Measurements from ENCODE around the gene BLOC1S4. TPM values are rescaled to one million over a fixed set of nuclear protein-coding genes. Genes with fewer than 3 reads are reported as not detected.

Gene BLOC1S4
- total and polyA plus RNA-seq, 2 experiments from 2014 or later, result 22.7 to 27.3 TPM

DNA sequence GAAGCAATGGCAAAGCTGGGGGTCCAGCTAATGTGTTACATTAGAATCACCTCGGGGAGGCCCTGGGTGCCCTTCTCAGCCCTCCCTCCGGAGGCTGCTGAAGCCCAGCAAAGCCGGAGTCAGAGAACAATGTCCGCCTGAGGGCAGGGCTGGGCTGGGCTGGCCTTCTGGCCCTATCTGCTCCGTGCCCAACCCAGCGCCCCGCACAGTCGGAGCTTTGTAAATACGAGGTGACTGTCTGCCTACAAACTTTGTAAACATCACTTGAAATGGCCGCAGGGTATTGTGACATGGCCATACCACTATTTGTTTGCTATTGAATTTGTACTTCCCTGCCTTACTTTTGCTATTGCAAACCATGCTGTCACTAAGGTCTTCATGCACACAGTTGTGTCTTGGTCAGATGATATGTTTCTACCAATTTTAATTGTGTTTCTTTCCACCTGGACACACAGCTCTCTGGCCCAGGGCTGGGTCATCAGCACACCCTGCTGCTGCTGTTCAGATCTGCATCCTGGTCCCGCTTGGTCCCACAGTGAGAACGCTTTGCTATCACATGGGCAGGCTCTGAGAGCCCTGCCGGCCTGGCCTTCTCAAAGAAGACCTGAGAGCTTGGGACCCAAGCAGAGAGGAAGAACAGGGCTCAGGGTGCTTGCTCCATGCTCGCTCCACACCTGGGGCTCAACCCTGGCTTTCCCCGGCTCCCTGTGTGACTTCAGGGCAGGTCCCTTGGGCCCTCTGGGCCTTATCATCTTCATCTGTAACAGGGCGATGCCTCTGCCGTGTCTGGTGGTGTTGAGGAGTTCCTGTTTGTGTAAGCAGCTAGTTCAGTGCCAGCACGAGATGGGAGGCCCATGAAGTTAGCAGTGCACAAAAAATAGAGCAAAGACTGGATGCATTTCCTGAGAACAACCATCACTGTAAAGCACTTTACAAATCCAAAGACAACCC, 20.0 kb upstream of the BLOC1S4 start:
- DNase-seq, result no peak
- Histone ChIP-seq H3K27ac (no peak overlapping the region), H3K9ac (no peak overlapping the region), H2AFZ (no peak overlapping the region), H3F3A (ENCODE audit: insufficient read depth) (peaks cover 5% of the 10 kb centered on the region; the same call in 1 of the 2 replicates), H3K9me3 (ENCODE audit: low read depth) (no peaks in the 10 kb centered on the region), H3K79me2 (ENCODE audit: insufficient read depth) (0 out of 2 replicates have a peak, but pooled peaks cover 14% of the 10 kb centered on the region), H3K4me2 (ENCODE audit: unreplicated experiment) (no peak overlapping the region), H3K4me1 (ENCODE audit: insufficient read depth) (0 out of 2 replicates have a peak, but pooled peaks cover 7% of the 10 kb centered on the region), H4K20me1 (ENCODE audit: insufficient read depth) (no peaks in the 10 kb centered on the region), H3K36me3 (ENCODE audit: low read depth) (peaks cover 5% of the 10 kb centered on the region; the same call in 1 of the 2 replicates), H3K4me3 (no peak overlapping the region), H3K9me2 (ENCODE audit: insufficient read depth) (no peaks in the 10 kb centered on the region), H3K27me3 (replicated peaks; ENCODE audit: insufficient read depth) (no peaks in the 10 kb centered on the region)
- in situ Hi-C loops (cut with MboI), result no loop called here
- 86 to 89% methylated on average over 18 of the region's 18 CpGs for WGBS, 2 experiments (ENCODE audit: low coverage in 1 of 2, low lambda C conversion rate in 2 of 2, missing lambda C conversion rate in 2 of 2)
- TF ChIP-seq EZH2phosphoT487 (IDR thresholded peaks at IDR 0.05; ENCODE audit: insufficient read depth, low read depth) (no peak), EZH2 (IDR thresholded peaks at IDR 0.05; ENCODE audit: insufficient read depth, poor library complexity, severe bottlenecking) (no peak)

DNA sequence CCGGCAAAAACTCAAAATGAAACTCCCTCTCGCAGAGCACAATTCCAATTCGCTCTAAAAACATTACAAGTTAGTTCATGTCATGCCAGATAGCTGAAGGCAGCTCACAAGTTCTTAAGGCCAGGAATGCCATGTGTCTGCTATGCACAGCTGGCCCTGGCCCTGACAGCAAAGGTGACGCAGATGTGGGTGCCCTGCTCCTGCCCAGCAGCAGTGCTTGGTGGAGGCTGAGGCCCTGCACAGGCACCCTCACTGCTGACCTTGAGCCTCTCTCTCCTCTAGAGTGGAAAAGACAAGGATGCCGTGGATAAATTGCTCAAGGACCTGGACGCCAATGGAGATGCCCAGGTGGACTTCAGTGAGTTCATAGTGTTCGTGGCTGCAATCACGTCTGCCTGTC, 19.4 kb upstream of the BLOC1S4 start:
- Histone ChIP-seq H4K20me1 (ENCODE audit: insufficient read depth) (no peaks in the 10 kb centered on the region), H3K9me2 (ENCODE audit: insufficient read depth) (no peaks in the 10 kb centered on the region), H3K27me3 (replicated peaks; ENCODE audit: insufficient read depth) (no peaks in the 10 kb centered on the region), H3K36me3 (ENCODE audit: low read depth) (peaks cover 5% of the 10 kb centered on the region; the same call in 1 of the 2 replicates), H3K79me2 (ENCODE audit: insufficient read depth) (peaks cover 19% of the 10 kb centered on the region; the same call in 1 of the 2 replicates), H2AFZ (no peak overlapping the region), H3K27ac (no peak overlapping the region), H3K9ac (no peak overlapping the region), H3K4me1 (ENCODE audit: insufficient read depth) (0 out of 2 replicates have a peak, but pooled peaks cover 7% of the 10 kb centered on the region), H3K4me3 (no peak overlapping the region), H3F3A (ENCODE audit: insufficient read depth) (peaks cover 5% of the 10 kb centered on the region; the same call in 1 of the 2 replicates), H3K4me2 (ENCODE audit: unreplicated experiment) (no peak overlapping the region), H3K9me3 (ENCODE audit: low read depth) (no peaks in the 10 kb centered on the region)
- no peak for DNase-seq
- in situ Hi-C loops (cut with MboI), result no loop called here
- WGBS, 2 experiments (ENCODE audit: low coverage in 1 of 2, low lambda C conversion rate in 2 of 2, missing lambda C conversion rate in 2 of 2), result 68 to 70% methylated on average over 8 of the region's 8 CpGs
- no peak for TF ChIP-seq EZH2phosphoT487 (IDR thresholded peaks at IDR 0.05; ENCODE audit: insufficient read depth, low read depth)
- no peak for TF ChIP-seq EZH2 (IDR thresholded peaks at IDR 0.05; ENCODE audit: insufficient read depth, poor library complexity, severe bottlenecking)

DNA sequence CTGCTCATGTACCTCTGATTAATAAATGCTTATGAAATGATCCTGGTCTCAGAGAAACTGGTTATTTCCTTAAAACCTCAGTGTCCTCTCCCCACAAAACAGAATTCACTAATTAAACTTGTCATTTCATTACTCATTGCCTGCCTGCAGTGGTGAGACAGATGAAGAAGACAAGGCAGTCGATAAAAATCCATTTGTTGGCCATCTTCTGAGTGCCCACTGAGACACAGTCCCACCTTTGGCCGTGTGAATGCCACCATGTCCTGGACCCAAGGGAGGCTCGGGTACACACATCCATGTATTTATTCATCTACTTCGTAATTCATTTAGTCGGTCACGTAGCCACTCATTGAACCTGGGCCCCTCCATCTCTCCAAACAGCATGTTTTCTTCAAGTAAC, 18.8 kb upstream of the BLOC1S4 start:
- H3K27me3 ChIP-seq (replicated peaks; ENCODE audit: insufficient read depth), result no peaks in the 10 kb centered on the region
- no peaks in the 10 kb centered on the region for H3K9me3 ChIP-seq (ENCODE audit: low read depth)
- peaks cover 24% of the 10 kb centered on the region; the same call in 1 of the 2 replicates for H3K79me2 ChIP-seq (ENCODE audit: insufficient read depth)
- H4K20me1 ChIP-seq (ENCODE audit: insufficient read depth), result no peaks in the 10 kb centered on the region
- no peak overlapping the region for H3K4me2 ChIP-seq (ENCODE audit: unreplicated experiment)
- in situ Hi-C loops (cut with MboI), result no loop called here
- no peak overlapping the region for H3K9ac ChIP-seq
- H3K27ac ChIP-seq, result no peak overlapping the region
- no peak overlapping the region for H3K4me3 ChIP-seq
- no peaks in the 10 kb centered on the region for H3K9me2 ChIP-seq (ENCODE audit: insufficient read depth)
- TF ChIP-seq EZH2phosphoT487 (IDR thresholded peaks at IDR 0.05; ENCODE audit: insufficient read depth, low read depth) (no peak), EZH2 (IDR thresholded peaks at IDR 0.05; ENCODE audit: insufficient read depth, poor library complexity, severe bottlenecking) (no peak)
- no peak overlapping the region for H2AFZ ChIP-seq
- 86 to 94% methylated on average over 6 of the region's 6 CpGs for WGBS, 2 experiments (ENCODE audit: low coverage in 1 of 2, low lambda C conversion rate in 2 of 2, missing lambda C conversion rate in 2 of 2)
- H3F3A ChIP-seq (ENCODE audit: insufficient read depth), result peaks cover 5% of the 10 kb centered on the region; the same call in 1 of the 2 replicates
- 0 out of 2 replicates have a peak, but pooled peaks cover 7% of the 10 kb centered on the region for H3K4me1 ChIP-seq (ENCODE audit: insufficient read depth)
- DNase-seq, result no peak
- H3K36me3 ChIP-seq (ENCODE audit: low read depth), result peaks cover 5% of the 10 kb centered on the region; the same call in 1 of the 2 replicates

DNA sequence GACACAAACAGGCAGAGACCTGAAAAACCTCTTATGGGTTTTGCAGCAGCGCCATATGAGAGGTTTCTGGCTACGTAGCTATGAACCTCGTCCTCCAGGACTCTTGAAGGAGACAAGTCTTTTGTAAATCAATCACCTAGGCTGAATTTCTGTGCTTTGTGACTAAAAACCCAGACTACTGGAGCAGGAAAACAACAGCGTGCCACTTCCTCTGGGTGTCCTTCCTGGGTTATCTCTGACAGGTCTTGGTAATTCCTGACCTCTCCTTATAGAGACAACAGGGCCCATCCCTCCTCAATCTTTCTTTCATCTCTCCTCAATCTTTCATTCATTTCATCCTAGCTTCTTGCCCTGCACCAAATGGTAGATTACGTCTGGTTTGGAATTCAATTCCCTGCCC, 16.6 kb upstream of the BLOC1S4 start:
- no peak overlapping the region for H3K27ac ChIP-seq
- DNase-seq, result no peak
- H2AFZ ChIP-seq, result no peak overlapping the region
- H3F3A ChIP-seq (ENCODE audit: insufficient read depth), result no peaks in the 10 kb centered on the region
- peaks cover 46% of the 10 kb centered on the region for H3K79me2 ChIP-seq (ENCODE audit: insufficient read depth)
- H3K9me3 ChIP-seq (ENCODE audit: low read depth), result no peaks in the 10 kb centered on the region
- H3K4me1 ChIP-seq (ENCODE audit: insufficient read depth), result peaks cover 8% of the 10 kb centered on the region
- H3K9ac ChIP-seq, result no peak overlapping the region
- H3K4me2 ChIP-seq (ENCODE audit: unreplicated experiment), result no peak overlapping the region
- peaks cover 12% of the 10 kb centered on the region for H3K36me3 ChIP-seq (ENCODE audit: low read depth)
- TF ChIP-seq EZH2phosphoT487 (IDR thresholded peaks at IDR 0.05; ENCODE audit: insufficient read depth, low read depth), result no peak
- TF ChIP-seq EZH2 (IDR thresholded peaks at IDR 0.05; ENCODE audit: insufficient read depth, poor library complexity, severe bottlenecking), result no peak
- H3K27me3 ChIP-seq (replicated peaks; ENCODE audit: insufficient read depth), result no peaks in the 10 kb centered on the region
- no peaks in the 10 kb centered on the region for H4K20me1 ChIP-seq (ENCODE audit: insufficient read depth)
- no peak overlapping the region for H3K4me3 ChIP-seq
- 69 to 71% methylated on average over 5 of the region's 5 CpGs for WGBS, 2 experiments (ENCODE audit: low coverage in 1 of 2, low lambda C conversion rate in 2 of 2, missing lambda C conversion rate in 2 of 2)
- no peaks in the 10 kb centered on the region for H3K9me2 ChIP-seq (ENCODE audit: insufficient read depth)
- in situ Hi-C loops (cut with MboI), result no loop called here

All from GM23248 (cell line).